IMR-90 (cell line): ENCODE data around the gene EFCAB8. TPM values are rescaled to one million over a fixed set of nuclear protein-coding genes. Genes with fewer than 3 reads are reported as not detected.

ENCODE experiments used
- ATAC-seq: fragments of 200-7000 bp; cut with Tn5 transposase; 2 replicates; pipeline ENCODE4 v1.9.1; 2020; ENCODE audit warnings: low read depth, mild to moderate bottlenecking, moderate library complexity
- BruUV-seq: library from RNA; stranded (reverse); fragments of 400-500 nt; replicated peaks from 2 replicates; lab custom pipeline; 2021; lab: Mats Ljungman, UMichigan
- CTCF ChIA-PET: fragments of 300-600 bp; formaldehyde crosslinking; extraction: SDS; loops from one replicate; lab custom pipeline; 2021; ENCODE audit warnings: antibody characterized with exemption; lab: Yijun Ruan, JAX
- POLR2A ChIA-PET: fragments of 300-600 bp; sonication (Branson Sonifier 250); formaldehyde crosslinking; loops from one replicate; lab custom pipeline; 2022; ENCODE audit warnings: antibody characterized with exemption; ENCODE audit not compliant: unreplicated experiment; lab: Charles Lee
- DNase-seq: peaks from one replicate; pipeline ENCODE4 v3.0.0; 2013
- H2AFZ ChIP-seq: replicated peaks from 2 replicates; pipeline ENCODE3; 2013; ENCODE audit warnings: low read length, mild to moderate bottlenecking; ENCODE audit not compliant: poor library complexity
- H2AK5ac ChIP-seq: 2 replicates; pipeline ENCODE4 v1.6.1; 2013; ENCODE audit warnings: low read depth, low read length, inconsistent platforms
- H2AK9ac ChIP-seq: replicated peaks from 2 replicates; pipeline ENCODE3; 2013; ENCODE audit warnings: mild to moderate bottlenecking, low read depth, low read length, moderate library complexity; ENCODE audit not compliant: poor library complexity
- H2BK120ac ChIP-seq: 2 replicates; pipeline ENCODE4 v1.6.1; 2013; ENCODE audit warnings: low read depth, low read length, inconsistent platforms
- H2BK15ac ChIP-seq: 3 replicates; pipeline ENCODE4 v1.6.1; 2013; ENCODE audit warnings: low read depth, low read length, inconsistent platforms
- H2BK20ac ChIP-seq: 2 replicates; pipeline ENCODE4 v1.6.1; 2013; ENCODE audit warnings: low read depth, mild to moderate bottlenecking, inconsistent platforms, low read length, moderate library complexity
- H2BK5ac ChIP-seq: 2 replicates; pipeline ENCODE4 v1.6.1; 2013; ENCODE audit warnings: mild to moderate bottlenecking, low read depth, low read length, inconsistent platforms; ENCODE audit not compliant: poor library complexity, severe bottlenecking
- H3K14ac ChIP-seq: replicated peaks from 2 replicates; pipeline ENCODE4 v1.6.1; 2013; ENCODE audit warnings: low read depth, low read length, inconsistent platforms
- H3K18ac ChIP-seq: 2 replicates; pipeline ENCODE4 v1.6.1; 2013; ENCODE audit warnings: low read depth, low read length, control low read depth
- H3K23ac ChIP-seq: 2 replicates; pipeline ENCODE4 v1.6.1; 2013; ENCODE audit warnings: low read depth, low read length, inconsistent platforms
- H3K27ac ChIP-seq: 2 replicates; pipeline ENCODE4 v1.5.1; 2013; ENCODE audit warnings: mild to moderate bottlenecking, control low read depth, low read length; ENCODE audit not compliant: insufficient read depth
- H3K27me3 ChIP-seq: 2 replicates; pipeline ENCODE4 v1.6.1; 2013; ENCODE audit warnings: low read length; ENCODE audit not compliant: control insufficient read depth, insufficient read depth
- H3K36me3 ChIP-seq: 2 replicates; pipeline ENCODE4 v1.6.1; 2013; ENCODE audit warnings: low read length, mixed read lengths; ENCODE audit not compliant: control insufficient read depth, insufficient read depth
- H3K4ac ChIP-seq: 2 replicates; pipeline ENCODE4 v1.6.1; 2013; ENCODE audit warnings: low read depth, low read length, inconsistent platforms
- H3K4me1 ChIP-seq: 2 replicates; pipeline ENCODE4 v1.6.1; 2013; ENCODE audit warnings: low read length, mixed read lengths; ENCODE audit not compliant: control insufficient read depth, insufficient read depth
- H3K4me2 ChIP-seq: 2 replicates; pipeline ENCODE4 v1.6.1; 2013; ENCODE audit warnings: low read depth, mild to moderate bottlenecking, control low read depth, low read length, moderate library complexity
- H3K4me3 ChIP-seq: 2 replicates; pipeline ENCODE4 v1.5.1; 2013; ENCODE audit warnings: low read depth, mild to moderate bottlenecking, control low read depth, low read length, moderate library complexity; ENCODE audit not compliant: insufficient read depth
- H3K56ac ChIP-seq: 2 replicates; pipeline ENCODE4 v1.6.1; 2013; ENCODE audit warnings: low read length, inconsistent platforms; ENCODE audit not compliant: insufficient read depth; ENCODE audit errors: extremely low read depth
- H3K79me1 ChIP-seq, 2 experiments: 2 replicates each; pipeline ENCODE4 v1.6.1; 2013; ENCODE audit warnings: low read length in 2 of 2, inconsistent platforms in 1 of 2, low read depth in 1 of 2
- H3K9ac ChIP-seq: 2 replicates; pipeline ENCODE4 v1.6.1; 2013; ENCODE audit warnings: low read depth, low read length, control low read depth
- H3K9me1 ChIP-seq: 2 replicates; pipeline ENCODE4 v1.6.1; 2013; ENCODE audit warnings: low read length, inconsistent platforms; ENCODE audit not compliant: insufficient read depth
- H3K9me3 ChIP-seq: 2 replicates; pipeline ENCODE4 v1.6.1; 2013; ENCODE audit warnings: low read length; ENCODE audit not compliant: control insufficient read depth, insufficient read depth
- H4K20me1 ChIP-seq: 2 replicates; pipeline ENCODE4 v1.6.1; 2013; ENCODE audit warnings: low read length, inconsistent platforms; ENCODE audit not compliant: insufficient read depth
- H4K5ac ChIP-seq: 2 replicates; pipeline ENCODE4 v1.6.1; 2013; ENCODE audit warnings: mild to moderate bottlenecking, low read depth, low read length, control low read depth
- H4K8ac ChIP-seq, 2 experiments: 2 replicates each; pipeline ENCODE4 v1.6.1; 2013; ENCODE audit warnings: low read depth in 2 of 2, low read length in 2 of 2, control low read depth in 1 of 2, inconsistent platforms in 1 of 2
- H4K91ac ChIP-seq: 2 replicates; pipeline ENCODE4 v1.6.1; 2013; ENCODE audit warnings: low read depth, low read length, inconsistent platforms; ENCODE audit not compliant: insufficient read depth
- CEBPB ChIP-seq: IDR thresholded peaks from 2 replicates; pipeline ENCODE4 v1.6.1; 2012; ENCODE audit warnings: low read depth, low read length, improper control_type of control experiment
- FOS ChIP-seq: fragments of 150-350 bp; IDR thresholded peaks from 2 replicates; pipeline ENCODE4 v1.6.1; 2016; ENCODE audit warnings: low read depth, low read length
- MAFK ChIP-seq: IDR thresholded peaks from 2 replicates; pipeline ENCODE4 v1.6.1; 2012; ENCODE audit warnings: low read depth, low read length, improper control_type of control experiment
- MXI1 ChIP-seq: IDR thresholded peaks from 2 replicates; pipeline ENCODE4 v1.6.1; 2012; ENCODE audit warnings: low read depth, mild to moderate bottlenecking, low read length, moderate library complexity, borderline replicate concordance
- NFE2L2 ChIP-seq: fragments of 150-350 bp; IDR thresholded peaks from 2 replicates; pipeline ENCODE4 v1.6.1; 2016; ENCODE audit warnings: low read depth, mild to moderate bottlenecking, low read length
- POLR2A ChIP-seq: IDR thresholded peaks from 2 replicates; pipeline ENCODE4 v1.6.1; 2012; ENCODE audit warnings: mild to moderate bottlenecking, low read depth, low read length
- RCOR1 ChIP-seq: IDR thresholded peaks from 2 replicates; pipeline ENCODE4 v1.6.1; 2012; ENCODE audit warnings: mild to moderate bottlenecking, low read length, improper control_type of control experiment; ENCODE audit not compliant: insufficient replicate concordance
- RFX5 ChIP-seq: IDR thresholded peaks from 2 replicates; pipeline ENCODE4 v1.8.0; 2012; ENCODE audit warnings: low read depth, mild to moderate bottlenecking, low read length, moderate library complexity
- USF2 ChIP-seq: fragments of 150-350 bp; IDR thresholded peaks from 2 replicates; pipeline ENCODE4 v1.6.1; 2017; ENCODE audit warnings: mild to moderate bottlenecking, antibody characterized with exemption, low read length, low read depth
- WGBS, 2 experiments: methylation state at CpG; one replicate each; pipeline versions ENCODE4 v1.1.5 to v1.1.7; 2013; ENCODE audit warnings: missing lambda C conversion rate in 2 of 2; ENCODE audit not compliant: insufficient read length in 1 of 2; ENCODE audit errors: extremely low coverage in 2 of 2; 5-methylcytosine and 5-hydroxymethylcytosine counted together
- dilution Hi-C: fragments of 300-500 bp; cut with HindIII; formaldehyde crosslinking; loops from one replicate; pipeline ENCODE4 v1.14.3; 2018; ENCODE audit warnings: low sequenced_read_pairs; ENCODE audit not compliant: unreplicated experiment
- in situ Hi-C: fragments of 300-500 bp; cut with MboI; formaldehyde crosslinking; loops from 3 replicates; pipeline ENCODE4 v1.14.3; 2019; ENCODE audit warnings: low sequenced_read_pairs, inconsistent platforms, mixed read lengths
- intact Hi-C: fragments of 100-400 bp; cut with micrococcal nuclease; formaldehyde crosslinking; loops from 2 replicates; pipeline ENCODE4 v1.10.0; 2022
- polyA plus RNA-seq, 3 experiments: library from polyadenylated mRNA; depleted of rRNA; stranded (reverse); fragments of >200 nt; gene quantifications; 2 replicates each; pipeline ENCODE4 v1.2.3, GENCODE V29; 2012; ENCODE audit warnings: low replicate concordance in 1 of 3
- total RNA-seq: library from RNA; depleted of rRNA; stranded (reverse); fragments of >200 nt; gene quantifications from 2 replicates; pipeline ENCODE4 v1.2.3, GENCODE V29; 2012
- TF ChIP-seq, protein P1 (sequence below): conservative IDR thresholded peaks from 2 replicates; pipeline ENCODE4 v1.5.1; 2012; ENCODE audit warnings: mild to moderate bottlenecking, low read depth, low read length, improper control_type of control experiment

The EFCAB8 gene
- total and polyA plus RNA-seq, 2 of the 4 experiments (the other 2 are of a cell fraction): not detected

DNA sequence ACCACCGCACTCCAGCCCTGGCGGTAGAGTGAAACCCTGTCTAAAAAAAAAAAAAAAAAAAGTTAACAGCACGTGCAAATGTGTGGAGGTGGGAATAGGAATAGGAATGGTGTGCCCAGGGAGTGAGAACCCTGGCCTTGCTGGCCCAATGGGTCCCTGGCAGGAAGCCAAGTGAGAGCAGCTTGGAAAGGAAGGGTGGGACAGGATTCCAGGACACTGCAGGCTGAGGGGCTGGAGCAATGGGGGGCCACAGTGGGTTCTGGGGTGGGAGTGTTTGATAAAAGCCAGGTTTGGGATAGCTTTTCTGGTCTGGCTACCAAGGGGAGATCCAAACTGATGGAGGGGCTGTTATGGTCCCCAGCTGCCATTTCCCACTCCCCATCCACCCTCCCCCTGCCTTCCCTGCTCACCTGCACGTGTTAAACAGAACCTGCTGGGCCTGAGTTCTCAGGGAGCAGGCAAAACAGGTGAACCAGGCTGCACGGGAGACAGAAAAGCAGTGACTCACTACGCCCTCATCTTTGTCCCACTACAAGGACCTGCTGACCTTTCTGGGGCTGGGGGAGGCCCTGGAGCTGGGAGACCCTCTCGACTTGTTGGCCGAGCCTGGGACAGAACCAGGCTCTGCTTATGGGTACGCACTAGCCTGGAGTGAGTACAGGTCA, 142.2 kb downstream of the EFCAB8 start:
- H3K14ac ChIP-seq: no peak overlapping the region
- H3K9me1 ChIP-seq: no peaks in the 10 kb centered on the region
- ATAC-seq (no peak), DNase-seq (no peak)
- H2BK15ac ChIP-seq: no peak overlapping the region
- intact Hi-C loops (no loop called here), dilution Hi-C loops (no loop called here), in situ Hi-C loops (no loop called here)
- H3K9me3 ChIP-seq: no peaks in the 10 kb centered on the region
- H4K8ac ChIP-seq: no peak overlapping the region
- H4K20me1 ChIP-seq: no peaks in the 10 kb centered on the region
- no peak overlapping the region for H2BK5ac ChIP-seq
- H2BK120ac ChIP-seq: no peak overlapping the region
- 53% methylated on average over 5 of the region's 9 CpGs; no CpG with 5 or more reads in 1 of the 2 experiments for WGBS, 2 experiments
- no peak overlapping the region for H3K9ac ChIP-seq
- no peak overlapping the region for H3K4me3 ChIP-seq
- H3K56ac ChIP-seq: no peak overlapping the region
- TF ChIP-seq USF2 (no peak), RFX5 (no peak), POLR2A (no peak), FOS (no peak), RCOR1 (no peak), MAFK (no peak), MXI1 (no peak), CEBPB (no peak), NFE2L2 (no peak)
- TF ChIP-seq, protein P1, sequence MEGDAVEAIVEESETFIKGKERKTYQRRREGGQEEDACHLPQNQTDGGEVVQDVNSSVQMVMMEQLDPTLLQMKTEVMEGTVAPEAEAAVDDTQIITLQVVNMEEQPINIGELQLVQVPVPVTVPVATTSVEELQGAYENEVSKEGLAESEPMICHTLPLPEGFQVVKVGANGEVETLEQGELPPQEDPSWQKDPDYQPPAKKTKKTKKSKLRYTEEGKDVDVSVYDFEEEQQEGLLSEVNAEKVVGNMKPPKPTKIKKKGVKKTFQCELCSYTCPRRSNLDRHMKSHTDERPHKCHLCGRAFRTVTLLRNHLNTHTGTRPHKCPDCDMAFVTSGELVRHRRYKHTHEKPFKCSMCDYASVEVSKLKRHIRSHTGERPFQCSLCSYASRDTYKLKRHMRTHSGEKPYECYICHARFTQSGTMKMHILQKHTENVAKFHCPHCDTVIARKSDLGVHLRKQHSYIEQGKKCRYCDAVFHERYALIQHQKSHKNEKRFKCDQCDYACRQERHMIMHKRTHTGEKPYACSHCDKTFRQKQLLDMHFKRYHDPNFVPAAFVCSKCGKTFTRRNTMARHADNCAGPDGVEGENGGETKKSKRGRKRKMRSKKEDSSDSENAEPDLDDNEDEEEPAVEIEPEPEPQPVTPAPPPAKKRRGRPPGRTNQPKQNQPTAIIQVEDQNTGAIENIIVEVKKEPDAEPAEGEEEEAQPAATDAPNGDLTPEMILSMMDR: no peak
- H3K4ac ChIP-seq: no peak overlapping the region
- H2AK5ac ChIP-seq: no peak overlapping the region
- no peaks in the 10 kb centered on the region for H3K4me1 ChIP-seq
- H3K18ac ChIP-seq: no peak overlapping the region
- no peak overlapping the region for H4K5ac ChIP-seq
- H3K36me3 ChIP-seq: no peaks in the 10 kb centered on the region
- no peak overlapping the region for H2AFZ ChIP-seq
- ChIA-PET POLR2A (no interaction called here), CTCF (no interaction called here)
- no peak overlapping the region for H3K27ac ChIP-seq
- no TSS peak for BruUV-seq
- H4K91ac ChIP-seq: no peak overlapping the region
- no peak overlapping the region for H3K4me2 ChIP-seq
- no peaks in the 10 kb centered on the region for H3K79me1 ChIP-seq
- no peaks in the 10 kb centered on the region; the same call in none of the 2 replicates for H3K27me3 ChIP-seq
- no peak overlapping the region for H3K23ac ChIP-seq
- no peak overlapping the region for H2BK20ac ChIP-seq
- H2AK9ac ChIP-seq: no peak overlapping the region
